ENCODE measurements around the gene TNFRSF8.

GRCh38 chr1:12099610-12100009, 36.5 kb downstream of the TNFRSF8 start:
- TF ChIP-seq TCF12 (IDR thresholded peaks at IDR 0.05) = no peak
- TF ChIP-seq CHD2 (IDR thresholded peaks at IDR 0.05; ENCODE audit: low read length, partially characterized antibody) = no peak
- no peak for TF ChIP-seq CTCF (IDR thresholded peaks at IDR 0.05)
- no peak for TF ChIP-seq SIN3A (IDR thresholded peaks at IDR 0.05; ENCODE audit: borderline replicate concordance, low read depth, low read length)
- TF ChIP-seq MXI1 (IDR thresholded peaks at IDR 0.05; ENCODE audit: low read depth, low read length) = no peak
- TF ChIP-seq MAX (IDR thresholded peaks at IDR 0.05; ENCODE audit: low read depth) = no peak
- TF ChIP-seq EP300 (IDR thresholded peaks at IDR 0.05; ENCODE audit: borderline replicate concordance in 1 of 2, low read depth in 1 of 2, low read length in 1 of 2) = no peak
- no peak for TF ChIP-seq RCOR1 (IDR thresholded peaks at IDR 0.05; ENCODE audit: low read length)
- no peak for TF ChIP-seq REST (IDR thresholded peaks at IDR 0.05; ENCODE audit: low read depth, low read length)
- TF ChIP-seq YY1 (IDR thresholded peaks at IDR 0.05; ENCODE audit: low read depth) = no peak
- TF ChIP-seq USF1 (IDR thresholded peaks at IDR 0.05; ENCODE audit: borderline replicate concordance, low read depth) = no peak
- no peak for TF ChIP-seq FOXJ3 (CRISPR knock-in tag; IDR thresholded peaks at IDR 0.05)
